ENCODE results near the gene CRHR1. TPM values are rescaled to one million over a fixed set of nuclear protein-coding genes. Genes with fewer than 3 reads are reported as not detected.

CRHR1 gene
- total and polyA plus RNA-seq, 2 donors: 0.09 to 0.26 TPM

- WGBS: 69% methylated on average over 10 of the region's 10 CpGs
- no peak for DNase-seq (ENCODE audit: extremely low spot score)
- Histone ChIP-seq H3K36me3 (ENCODE audit: insufficient read depth) (no peaks in the 10 kb centered on the region), H3K4me1 (ENCODE audit: insufficient read depth) (no peaks in the 10 kb centered on the region), H3K27ac (ENCODE audit: low read depth) (no peak overlapping the region), H3K4me3 (ENCODE audit: low read depth, low read length) (no peak overlapping the region)
These were observed 32.7 kb upstream of the CRHR1 start for GRCh38 chr17:45751466-45751865.

GRCh38 chr17:45752246-45752645 is 31.9 kb upstream of the CRHR1 start:
- no peaks in the 10 kb centered on the region for H3K4me1 ChIP-seq (ENCODE audit: insufficient read depth)
- DNase-seq (ENCODE audit: extremely low spot score): no peak
- H3K4me3 ChIP-seq (ENCODE audit: low read depth, low read length): no peak overlapping the region
- H3K27ac ChIP-seq (ENCODE audit: low read depth): no peak overlapping the region
- WGBS: 72% methylated on average over 9 of the region's 9 CpGs
- H3K36me3 ChIP-seq (ENCODE audit: insufficient read depth): no peaks in the 10 kb centered on the region

- H3K4me3 ChIP-seq (ENCODE audit: low read depth, low read length): no peak overlapping the region
- H3K4me1 ChIP-seq (ENCODE audit: insufficient read depth): no peaks in the 10 kb centered on the region
- DNase-seq (ENCODE audit: extremely low spot score): no peak
- WGBS: 61% methylated on average over 7 of the region's 7 CpGs
- no peaks in the 10 kb centered on the region for H3K36me3 ChIP-seq (ENCODE audit: insufficient read depth)
- no peak overlapping the region for H3K27ac ChIP-seq (ENCODE audit: low read depth)
These were observed 30.4 kb upstream of the CRHR1 start for GRCh38 chr17:45753645-45754225.

GRCh38 chr17:45755050-45755449 is 29.1 kb upstream of the CRHR1 start:
- no peak for DNase-seq (ENCODE audit: extremely low spot score)
- WGBS: 87% methylated on average over 8 of the region's 8 CpGs

GRCh38 chr17:45756266-45756991 is 27.7 kb upstream of the CRHR1 start:
- H3K4me3 ChIP-seq (ENCODE audit: low read depth, low read length): no peak overlapping the region
- 33% methylated on average over 12 of the region's 12 CpGs for WGBS
- no peak overlapping the region for H3K27ac ChIP-seq (ENCODE audit: low read depth)
- H3K36me3 ChIP-seq (ENCODE audit: insufficient read depth): no peaks in the 10 kb centered on the region
- no peak for DNase-seq (ENCODE audit: extremely low spot score)
- no peaks in the 10 kb centered on the region for H3K4me1 ChIP-seq (ENCODE audit: insufficient read depth)

More at GRCh38 chr17:45755050-45755449, 29.1 kb upstream of the CRHR1 start:
- Histone ChIP-seq H3K27ac (ENCODE audit: low read depth) (no peak overlapping the region), H3K4me3 (ENCODE audit: low read depth, low read length) (no peak overlapping the region), H3K4me1 (ENCODE audit: insufficient read depth) (no peaks in the 10 kb centered on the region), H3K36me3 (ENCODE audit: insufficient read depth) (no peaks in the 10 kb centered on the region)

- H3K4me3 ChIP-seq (ENCODE audit: low read depth, low read length): no peak overlapping the region
- no peaks in the 10 kb centered on the region for H3K36me3 ChIP-seq (ENCODE audit: insufficient read depth)
- WGBS: 80% methylated on average over 13 of the region's 13 CpGs
- DNase-seq (ENCODE audit: extremely low spot score): no peak
- H3K27ac ChIP-seq (ENCODE audit: low read depth): no peak overlapping the region
- H3K4me1 ChIP-seq (ENCODE audit: insufficient read depth): no peaks in the 10 kb centered on the region
These were observed 26.5 kb upstream of the CRHR1 start for GRCh38 chr17:45757431-45758218.

- 69% methylated on average over 1 of the region's 1 CpG for WGBS
- no peak overlapping the region for H3K27ac ChIP-seq (ENCODE audit: low read depth)
- no peak overlapping the region for H3K4me3 ChIP-seq (ENCODE audit: low read depth, low read length)
- no peaks in the 10 kb centered on the region for H3K36me3 ChIP-seq (ENCODE audit: insufficient read depth)
- no peak for DNase-seq (ENCODE audit: extremely low spot score)
- H3K4me1 ChIP-seq (ENCODE audit: insufficient read depth): no peaks in the 10 kb centered on the region
These were observed 25.6 kb upstream of the CRHR1 start for GRCh38 chr17:45758544-45758943.

- Histone ChIP-seq H3K4me3 (ENCODE audit: low read depth, low read length) (no peak overlapping the region), H3K36me3 (ENCODE audit: insufficient read depth) (no peaks in the 10 kb centered on the region), H3K27ac (ENCODE audit: low read depth) (no peak overlapping the region), H3K4me1 (ENCODE audit: insufficient read depth) (no peaks in the 10 kb centered on the region)
- 69% methylated on average over 3 of the region's 3 CpGs for WGBS
- no peak for DNase-seq (ENCODE audit: extremely low spot score)
These were observed 24.4 kb upstream of the CRHR1 start for GRCh38 chr17:45759761-45760160.

GRCh38 chr17:45761957-45762565 is 22.1 kb upstream of the CRHR1 start:
- WGBS: 53% methylated on average over 4 of the region's 4 CpGs
- H3K36me3 ChIP-seq (ENCODE audit: insufficient read depth): no peaks in the 10 kb centered on the region
- no peak for DNase-seq (ENCODE audit: extremely low spot score)

GRCh38 chr17:45763182-45763581 is 20.9 kb upstream of the CRHR1 start:
- WGBS: 48% methylated on average over 7 of the region's 7 CpGs
- Histone ChIP-seq H3K36me3 (ENCODE audit: insufficient read depth) (no peaks in the 10 kb centered on the region), H3K4me3 (ENCODE audit: low read depth, low read length) (no peak overlapping the region), H3K27ac (ENCODE audit: low read depth) (no peak overlapping the region), H3K4me1 (ENCODE audit: insufficient read depth) (no peaks in the 10 kb centered on the region)
- DNase-seq (ENCODE audit: extremely low spot score): no peak

More at GRCh38 chr17:45761957-45762565, 22.1 kb upstream of the CRHR1 start:
- H3K27ac ChIP-seq (ENCODE audit: low read depth): no peak overlapping the region
- H3K4me3 ChIP-seq (ENCODE audit: low read depth, low read length): no peak overlapping the region
- H3K4me1 ChIP-seq (ENCODE audit: insufficient read depth): no peaks in the 10 kb centered on the region

GRCh38 chr17:45764479-45764878 is 19.6 kb upstream of the CRHR1 start:
- Histone ChIP-seq H3K36me3 (ENCODE audit: insufficient read depth) (no peaks in the 10 kb centered on the region), H3K27ac (ENCODE audit: low read depth) (no peak overlapping the region), H3K4me3 (ENCODE audit: low read depth, low read length) (no peak overlapping the region), H3K4me1 (ENCODE audit: insufficient read depth) (no peaks in the 10 kb centered on the region)
- DNase-seq (ENCODE audit: extremely low spot score): no peak

- Histone ChIP-seq H3K4me3 (ENCODE audit: low read depth, low read length) (no peak overlapping the region), H3K27ac (ENCODE audit: low read depth) (no peak overlapping the region), H3K36me3 (ENCODE audit: insufficient read depth) (no peaks in the 10 kb centered on the region), H3K4me1 (ENCODE audit: insufficient read depth) (no peaks in the 10 kb centered on the region)
- 34% methylated on average over 4 of the region's 4 CpGs for WGBS
- no peak for DNase-seq (ENCODE audit: extremely low spot score)
These were observed 16.1 kb upstream of the CRHR1 start for GRCh38 chr17:45768000-45768399.

- Histone ChIP-seq H3K27ac (ENCODE audit: low read depth) (no peak overlapping the region), H3K4me1 (ENCODE audit: insufficient read depth) (no peaks in the 10 kb centered on the region), H3K4me3 (ENCODE audit: low read depth, low read length) (no peak overlapping the region), H3K36me3 (ENCODE audit: insufficient read depth) (no peaks in the 10 kb centered on the region)
- WGBS: 39% methylated on average over 10 of the region's 10 CpGs
- no peak for DNase-seq (ENCODE audit: extremely low spot score)
These were observed 13.4 kb upstream of the CRHR1 start for GRCh38 chr17:45770632-45771270.
